GM12801 (cell line): ENCODE measurements around the gene LRRC41.

Source experiments
- TF ChIP-seq, protein P1 (sequence below): IDR thresholded peaks from one replicate; pipeline ENCODE4 v1.5.1; 2011; ENCODE audit warnings: control low read depth; ENCODE audit not compliant: insufficient read length; ENCODE audit errors: extremely low read depth

LRRC41 gene

DNA sequence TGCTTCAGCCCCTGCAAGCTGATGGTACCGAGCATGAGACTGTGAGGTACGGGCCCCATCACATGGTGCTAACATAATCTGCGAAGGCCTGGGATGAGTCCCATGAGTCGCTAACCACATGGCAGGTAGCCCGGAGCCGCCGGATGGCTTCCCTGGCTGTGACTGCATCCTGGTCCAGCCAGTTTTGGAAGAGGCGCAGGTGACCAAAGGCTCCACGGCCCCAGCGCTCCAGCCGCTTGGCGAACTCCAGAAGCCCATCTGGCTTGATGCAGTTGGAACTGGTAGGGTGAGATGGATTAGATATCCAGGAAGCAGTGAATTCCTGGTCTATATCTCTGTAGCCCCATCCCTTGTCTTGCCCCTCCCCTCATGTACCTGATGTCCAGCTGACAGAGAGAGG lies 24.6 kb downstream of the LRRC41 start:
- TF ChIP-seq, protein P1, sequence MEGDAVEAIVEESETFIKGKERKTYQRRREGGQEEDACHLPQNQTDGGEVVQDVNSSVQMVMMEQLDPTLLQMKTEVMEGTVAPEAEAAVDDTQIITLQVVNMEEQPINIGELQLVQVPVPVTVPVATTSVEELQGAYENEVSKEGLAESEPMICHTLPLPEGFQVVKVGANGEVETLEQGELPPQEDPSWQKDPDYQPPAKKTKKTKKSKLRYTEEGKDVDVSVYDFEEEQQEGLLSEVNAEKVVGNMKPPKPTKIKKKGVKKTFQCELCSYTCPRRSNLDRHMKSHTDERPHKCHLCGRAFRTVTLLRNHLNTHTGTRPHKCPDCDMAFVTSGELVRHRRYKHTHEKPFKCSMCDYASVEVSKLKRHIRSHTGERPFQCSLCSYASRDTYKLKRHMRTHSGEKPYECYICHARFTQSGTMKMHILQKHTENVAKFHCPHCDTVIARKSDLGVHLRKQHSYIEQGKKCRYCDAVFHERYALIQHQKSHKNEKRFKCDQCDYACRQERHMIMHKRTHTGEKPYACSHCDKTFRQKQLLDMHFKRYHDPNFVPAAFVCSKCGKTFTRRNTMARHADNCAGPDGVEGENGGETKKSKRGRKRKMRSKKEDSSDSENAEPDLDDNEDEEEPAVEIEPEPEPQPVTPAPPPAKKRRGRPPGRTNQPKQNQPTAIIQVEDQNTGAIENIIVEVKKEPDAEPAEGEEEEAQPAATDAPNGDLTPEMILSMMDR, result no peak

DNA sequence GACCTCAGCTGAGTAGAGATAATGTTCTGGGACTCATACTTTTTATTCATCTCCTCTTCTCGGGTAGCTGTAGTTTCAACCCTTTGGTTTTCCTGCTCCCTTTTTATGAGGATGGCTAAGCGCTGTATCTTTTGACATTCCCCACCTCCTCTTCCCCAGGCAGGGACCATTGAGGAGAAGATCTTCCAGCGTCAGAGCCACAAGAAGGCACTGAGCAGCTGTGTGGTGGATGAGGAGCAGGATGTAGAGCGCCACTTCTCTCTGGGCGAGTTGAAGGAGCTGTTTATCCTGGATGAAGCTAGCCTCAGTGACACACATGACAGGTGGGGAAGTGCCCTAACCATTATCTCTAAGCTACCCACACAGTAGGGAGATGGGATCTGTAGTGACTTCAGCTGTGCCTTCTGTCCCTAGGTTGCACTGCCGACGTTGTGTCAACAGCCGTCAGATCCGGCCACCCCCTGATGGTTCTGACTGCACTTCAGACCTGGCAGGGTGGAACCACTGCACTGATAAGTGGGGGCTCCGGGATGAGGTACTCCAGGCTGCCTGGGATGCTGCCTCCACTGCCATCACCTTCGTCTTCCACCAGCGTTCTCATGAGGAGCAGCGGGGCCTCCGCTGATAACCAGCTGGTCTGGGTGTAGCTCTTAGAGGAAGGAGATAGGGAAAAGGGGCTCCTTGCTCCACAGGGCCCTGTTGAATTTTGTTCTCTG lies 25.6 kb downstream of the LRRC41 start:
- TF ChIP-seq, protein P1, result no peak

DNA sequence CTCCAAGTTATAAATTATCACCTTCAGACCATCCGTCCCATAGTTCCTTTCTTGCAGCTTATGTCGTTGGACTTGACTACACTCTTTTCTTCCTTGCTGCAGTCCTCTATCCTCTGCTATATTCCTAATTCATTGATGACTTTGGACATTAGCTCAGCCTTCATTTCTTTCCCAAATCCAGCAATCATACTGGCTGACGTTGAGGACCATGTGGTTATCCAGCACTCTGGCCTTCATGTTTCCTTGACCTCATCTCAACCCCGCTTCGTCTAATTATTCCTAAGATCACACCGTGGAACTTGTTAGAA lies 28.4 kb downstream of the LRRC41 start:
- TF ChIP-seq, protein P1, result no peak

GRCh38 chr1:46274225-46275029 lies 29.0 kb downstream of the LRRC41 start:
- TF ChIP-seq, protein P1, result no peak

DNA sequence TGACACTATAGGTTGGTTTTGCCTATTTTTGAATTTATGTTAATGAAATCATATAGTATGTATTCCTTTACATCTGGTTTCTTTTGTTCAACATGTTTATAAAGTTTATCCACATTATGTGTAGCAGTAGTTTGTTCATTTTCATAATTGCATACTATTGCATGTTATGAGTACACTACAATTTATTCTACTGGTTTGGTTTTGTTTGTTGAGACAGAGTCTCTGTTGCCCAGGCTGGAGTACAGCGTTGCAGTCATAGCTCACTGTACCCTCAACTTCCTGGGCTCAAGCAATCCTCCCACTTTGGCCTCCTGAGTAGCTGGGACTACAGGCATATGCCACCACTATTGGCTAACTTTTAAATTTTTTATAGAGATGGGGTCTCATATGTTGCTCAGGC lies 34.8 kb downstream of the LRRC41 start:
- TF ChIP-seq, protein P1, result no peak

GRCh38 chr1:46263146-46263545 lies 40.3 kb downstream of the LRRC41 start:
- TF ChIP-seq, protein P1, result no peak

DNA sequence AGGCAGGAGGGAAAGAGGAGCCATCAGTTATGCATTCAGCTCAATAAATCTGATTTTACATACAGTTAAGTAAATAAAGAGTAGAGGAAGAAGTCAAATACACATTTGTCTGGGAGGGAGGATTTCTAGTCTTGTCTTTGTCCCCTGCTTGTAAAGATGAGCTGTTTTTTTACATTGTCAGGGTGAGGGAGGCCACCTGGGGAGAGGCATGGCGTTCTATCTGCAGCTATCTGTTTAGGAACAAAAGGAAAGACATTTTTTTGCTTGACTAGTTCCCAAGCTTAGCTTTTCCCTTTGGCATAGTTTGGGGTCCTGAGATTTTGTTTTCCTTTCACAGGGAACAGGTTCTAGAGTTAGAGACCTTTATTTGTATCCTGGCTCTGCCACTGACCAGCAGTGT lies 40.9 kb downstream of the LRRC41 start:
- TF ChIP-seq, protein P1, result no peak
